Colonic mucosa (tissue), 4 donors: ENCODE data around the gene ASB16. TPM values are rescaled to one million over a fixed set of nuclear protein-coding genes. Genes with fewer than 3 reads are reported as not detected.

Source experiments
- DNase-seq: peaks from one replicate; pipeline ENCODE4 v3.0.0-alpha.2; 2020
- H3K27ac ChIP-seq: fragments of 200-600 bp; one replicate; pipeline ENCODE4 v1.8.0; 2021
- H3K27me3 ChIP-seq: fragments of 200-600 bp; one replicate; pipeline ENCODE4 v1.8.0; 2021
- H3K36me3 ChIP-seq: fragments of 200-600 bp; one replicate; pipeline ENCODE4 v1.8.0; 2021
- H3K4me1 ChIP-seq: fragments of 200-600 bp; one replicate; pipeline ENCODE4 v1.8.0; 2021; ENCODE audit warnings: mild to moderate bottlenecking
- H3K4me3 ChIP-seq: fragments of 200-600 bp; one replicate; pipeline ENCODE4 v1.8.0; 2021
- H3K9ac ChIP-seq, 2 donors: one replicate each; pipeline ENCODE4 v1.7.0; 2013; ENCODE audit warnings: control low read depth in 2 of 2, low read depth in 2 of 2, low read length in 2 of 2
- H3K9me3 ChIP-seq: fragments of 200-600 bp; one replicate; pipeline ENCODE4 v1.8.0; 2021
- CTCF ChIP-seq: fragments of 200-600 bp; IDR thresholded peaks from one replicate; pipeline ENCODE4 v1.8.0; 2022; ENCODE audit warnings: antibody characterized with exemption, mild to moderate bottlenecking
- intact Hi-C: fragments of 100-400 bp; cut with DNase I; formaldehyde crosslinking; loops from one replicate; pipeline ENCODE4 v1.14.1; 2022
- total RNA-seq, 2 donors: library from RNA; stranded (reverse); fragmentation: NEBNext Ultra II Directional in 1 of 2; extraction: Animal tissue kit (Norgen Biotek cat#: 25700) in 1 of 2; gene quantifications; one replicate each; pipeline ENCODE4 v1.2.1, GENCODE V29; 2021
- donor health status: healthy.
- donor health status: DM: no; HTN: no; CAD: no.
- donor health status: DM: no; HTN: no; CAD: no.

The ASB16 gene
- total RNA-seq, 2 donors from 2014 or later, result 0.32 TPM; not detected in 1

DNA sequence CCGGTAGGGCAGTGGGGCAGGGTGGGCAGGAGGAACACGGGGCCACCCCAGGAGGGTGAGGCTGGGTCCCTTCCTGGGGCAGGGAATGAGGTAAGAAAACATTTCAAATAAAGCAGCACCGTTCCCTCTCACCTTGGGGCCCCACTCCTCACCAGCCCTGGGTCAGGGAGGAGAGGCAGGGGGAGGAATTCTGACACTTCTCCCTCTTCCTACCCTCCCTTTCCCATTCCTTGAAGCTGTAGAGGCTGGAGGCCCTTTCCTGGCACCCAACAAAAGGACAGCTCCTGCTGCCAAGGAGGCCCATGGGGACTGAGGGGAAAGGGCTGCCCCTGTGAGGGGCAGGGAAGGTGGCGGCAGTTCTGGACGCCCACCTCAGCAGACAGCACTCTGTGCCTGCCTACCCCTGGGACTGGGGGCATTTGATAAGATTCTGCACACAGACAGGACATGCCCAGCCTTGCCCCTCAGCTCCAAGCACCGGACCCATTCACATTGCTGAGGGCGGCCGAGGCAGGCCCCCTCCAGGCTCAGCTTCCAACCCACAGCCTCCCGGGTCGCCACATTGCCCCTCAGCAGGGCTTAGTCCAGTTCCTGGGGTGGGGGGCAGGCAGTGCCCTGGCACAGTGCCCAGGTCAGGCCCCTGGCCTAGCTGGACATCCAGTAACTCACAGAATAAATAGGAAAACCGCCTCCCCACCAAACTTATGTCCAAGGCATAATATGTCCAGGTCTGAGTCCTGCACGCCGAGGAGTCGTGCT lies 23.0 kb downstream of the ASB16 start:
- H3K27me3 ChIP-seq, result no peaks in the 10 kb centered on the region
- no peak overlapping the region for H3K27ac ChIP-seq
- intact Hi-C loops, result no loop called here
- no peak for TF ChIP-seq CTCF
- H3K36me3 ChIP-seq, result peaks cover 10% of the 10 kb centered on the region
- no peak overlapping the region for H3K9ac ChIP-seq
- no peak for DNase-seq
- peaks cover 13% of the 10 kb centered on the region for H3K4me1 ChIP-seq
- H3K4me3 ChIP-seq, result no peak overlapping the region
- H3K9me3 ChIP-seq, result no peaks in the 10 kb centered on the region

DNA sequence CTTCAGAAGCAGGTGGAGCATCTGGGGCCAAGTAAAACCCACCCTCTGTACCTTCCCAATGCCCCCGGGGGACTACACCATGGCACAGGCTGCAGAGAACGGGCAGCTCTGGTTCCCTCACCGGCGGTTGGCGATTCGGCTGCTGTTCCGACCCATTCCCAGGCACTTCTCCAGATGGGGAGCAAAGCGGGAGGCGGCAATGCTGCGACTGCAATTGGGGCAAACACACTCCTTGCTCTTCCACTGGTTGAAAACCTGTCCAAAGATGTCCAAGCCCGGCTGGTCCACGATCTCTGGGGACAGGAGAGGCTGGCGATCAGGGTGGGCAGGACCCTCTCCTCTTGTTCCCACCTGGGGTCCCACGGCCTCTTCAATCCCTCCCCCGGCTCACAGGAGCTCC lies 26.6 kb downstream of the ASB16 start:
- H3K27me3 ChIP-seq, result no peaks in the 10 kb centered on the region
- no peak for DNase-seq
- no peaks in the 10 kb centered on the region for H3K9me3 ChIP-seq
- peaks cover 16% of the 10 kb centered on the region for H3K4me1 ChIP-seq
- H3K9ac ChIP-seq, result no peak overlapping the region
- H3K27ac ChIP-seq, result no peak overlapping the region
- H3K36me3 ChIP-seq, result peaks cover 10% of the 10 kb centered on the region
- intact Hi-C loops, result no loop called here
- TF ChIP-seq CTCF, result no peak
- H3K4me3 ChIP-seq, result no peak overlapping the region

DNA sequence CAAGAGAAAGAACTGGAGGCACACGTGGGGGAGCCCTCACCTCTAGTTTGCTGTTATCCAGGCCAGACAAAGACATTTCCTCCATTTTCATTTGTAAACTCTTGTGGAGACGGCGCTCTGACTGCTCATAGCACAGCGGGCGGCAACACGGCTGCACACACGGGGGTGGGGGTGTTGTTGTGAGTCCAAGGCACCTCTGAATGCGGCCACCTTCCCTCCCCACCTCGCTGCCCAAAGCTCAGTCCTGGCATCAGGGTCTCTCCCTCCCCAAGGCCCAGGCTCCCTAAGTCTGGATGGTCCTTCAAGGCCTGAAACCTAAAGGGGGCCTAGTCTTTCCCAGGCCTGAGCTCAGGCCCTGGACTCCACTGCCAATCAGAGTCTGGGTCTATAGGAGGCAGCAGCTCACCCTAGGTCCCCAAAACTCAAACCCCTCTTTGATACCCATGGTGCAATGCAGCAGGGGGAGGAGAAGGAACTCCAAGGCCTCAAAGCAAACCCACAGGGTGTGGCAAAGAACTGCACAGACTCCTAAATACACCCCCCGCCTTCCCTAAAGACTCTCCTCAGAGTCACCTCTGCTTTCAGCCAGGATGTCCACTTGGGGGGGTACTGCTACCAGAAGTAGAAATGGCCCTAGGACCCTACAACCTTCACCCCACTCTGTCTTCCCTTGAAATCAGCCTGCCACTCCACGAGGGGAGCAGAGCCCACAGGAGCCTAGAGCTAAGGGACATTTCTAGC lies 27.6 kb downstream of the ASB16 start:
- H3K4me1 ChIP-seq, result peaks cover 6% of the 10 kb centered on the region
- peak; percentile 60 for DNase-seq
- intact Hi-C loops, result no loop called here

DNA sequence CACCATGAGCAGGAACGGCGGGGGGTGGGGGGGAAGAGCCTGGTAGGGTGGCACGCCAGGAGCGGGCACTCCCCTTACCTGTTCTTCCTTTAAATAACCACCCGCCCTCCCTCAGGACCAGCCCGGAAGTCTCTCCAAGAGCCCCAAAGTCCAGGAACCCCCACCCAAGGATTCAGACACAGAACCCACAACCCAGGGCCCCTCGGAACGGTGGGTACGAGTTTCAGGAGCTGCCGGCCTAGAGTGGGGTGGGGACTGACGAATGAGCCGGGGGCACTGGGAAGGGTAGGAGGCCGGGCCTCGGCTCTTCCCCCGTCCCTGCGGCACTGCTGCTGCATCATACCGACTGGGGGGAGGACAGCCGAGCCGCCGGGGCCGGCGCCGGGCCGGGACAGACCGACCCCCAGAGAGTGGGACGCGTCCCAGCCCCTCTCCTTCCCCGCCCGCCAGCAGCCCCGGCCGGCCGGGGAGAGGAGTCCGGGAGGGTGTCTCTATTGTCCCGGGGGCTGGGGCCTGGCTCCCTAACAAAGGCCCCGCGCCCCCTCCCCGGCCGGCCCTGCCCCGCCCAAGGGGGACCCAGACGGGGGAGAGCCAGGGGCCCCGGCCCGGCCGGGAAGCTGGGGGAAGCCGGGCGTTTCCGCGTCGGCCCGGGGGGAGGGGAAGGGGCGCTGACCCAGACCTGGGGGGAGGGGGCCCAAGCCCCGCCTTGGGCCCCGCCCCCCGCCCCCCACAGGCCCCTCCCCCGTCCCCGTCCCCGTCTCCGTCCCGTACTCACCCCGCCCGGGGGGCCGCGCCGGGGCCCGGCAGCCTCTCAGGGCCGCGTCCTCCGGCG lies 28.4 kb downstream of the ASB16 start:
- no peaks in the 10 kb centered on the region for H3K27me3 ChIP-seq
- peak overlapping the region; percentile 95 for H3K4me3 ChIP-seq
- H3K4me1 ChIP-seq, result peaks cover 5% of the 10 kb centered on the region
- no peaks in the 10 kb centered on the region for H3K9me3 ChIP-seq
- H3K9ac ChIP-seq, result peak overlapping the region; percentile 93
- H3K27ac ChIP-seq, result peak overlapping the region; percentile 100
- no peak for TF ChIP-seq CTCF
- H3K36me3 ChIP-seq, result peaks cover 10% of the 10 kb centered on the region
- peak; percentile 64 for DNase-seq
- intact Hi-C loops, result no loop called here

More for the DNA sequence above, 27.6 kb downstream of the ASB16 start:
- Histone ChIP-seq H3K27me3 (no peaks in the 10 kb centered on the region), H3K9me3 (no peaks in the 10 kb centered on the region), H3K27ac (peak overlapping the region; percentile 100), H3K9ac (peak overlapping the region; percentile 93), H3K4me3 (peak overlapping the region; percentile 95), H3K36me3 (peaks cover 10% of the 10 kb centered on the region)
- no peak for TF ChIP-seq CTCF
